GM21717 (cell line): ENCODE measurements around the gene PLXNA2.

Experiments used
- ATAC-seq: cut with Tn5 transposase; IDR thresholded peaks from one replicate; pipeline ENCODE4 v1.9.1; 2021; ENCODE audit warnings: mild to moderate bottlenecking, moderate library complexity; ENCODE audit not compliant: unreplicated experiment

Gene PLXNA2

DNA sequence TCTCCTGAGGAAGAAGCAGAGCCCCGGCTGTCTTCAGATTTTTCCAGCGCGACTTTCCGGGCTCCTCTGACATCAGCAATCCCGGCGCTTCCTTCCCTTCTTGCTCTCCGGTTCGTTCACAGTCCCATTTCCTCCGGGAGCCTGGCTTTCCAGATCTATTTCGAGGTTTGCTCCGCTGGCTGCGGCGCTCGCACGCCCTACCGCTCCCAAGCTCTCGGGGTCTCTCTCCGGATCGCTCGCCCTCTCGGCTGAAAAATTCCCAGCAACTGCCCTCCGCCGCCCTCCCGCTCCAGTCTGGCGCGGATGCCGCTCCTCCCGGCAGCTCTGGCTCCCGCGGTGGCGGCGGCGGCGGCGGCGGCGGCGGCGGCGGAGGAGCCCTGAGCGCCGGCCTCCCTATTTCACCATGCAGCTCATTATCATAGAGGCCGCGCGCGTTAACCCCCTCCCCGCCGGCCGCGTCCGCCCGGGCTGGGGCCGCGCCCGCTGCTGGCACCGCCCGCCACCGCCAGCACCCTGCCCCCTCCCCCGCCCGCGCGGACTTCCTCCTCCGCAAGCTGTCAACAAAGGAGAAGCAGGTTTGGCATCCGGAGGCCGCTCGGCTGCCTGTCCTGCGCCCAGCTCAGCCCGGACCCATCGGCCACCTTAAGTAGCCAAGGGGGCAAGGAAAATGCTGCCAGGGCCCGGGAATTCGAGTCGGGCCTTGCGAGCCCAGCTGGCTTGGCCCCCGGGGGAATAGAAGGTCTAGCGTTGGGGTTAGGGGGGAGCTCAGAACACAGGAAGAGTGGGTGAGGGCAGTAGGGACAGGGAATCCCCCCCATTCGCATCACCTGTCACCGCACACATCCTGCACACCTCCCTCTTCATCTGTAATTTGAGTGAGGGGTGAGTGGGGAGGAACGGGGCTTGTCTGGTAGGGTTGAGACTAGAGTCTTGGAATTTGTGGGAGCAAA is at the start of gene PLXNA2:
TSS of gene PLXNA2 (minus strand) at position 418 of the 950 bp plus-strand sequence. CDS start 26,462 bp downstream, outside the sequence.
- no peak for ATAC-seq

- no peak for ATAC-seq
Measured at GRCh38 chr1:208292908-208293307, 48.7 kb upstream of the PLXNA2 start.

GRCh38 chr1:208291923-208292711 is 47.9 kb upstream of the PLXNA2 start:
- ATAC-seq: no peak

DNA sequence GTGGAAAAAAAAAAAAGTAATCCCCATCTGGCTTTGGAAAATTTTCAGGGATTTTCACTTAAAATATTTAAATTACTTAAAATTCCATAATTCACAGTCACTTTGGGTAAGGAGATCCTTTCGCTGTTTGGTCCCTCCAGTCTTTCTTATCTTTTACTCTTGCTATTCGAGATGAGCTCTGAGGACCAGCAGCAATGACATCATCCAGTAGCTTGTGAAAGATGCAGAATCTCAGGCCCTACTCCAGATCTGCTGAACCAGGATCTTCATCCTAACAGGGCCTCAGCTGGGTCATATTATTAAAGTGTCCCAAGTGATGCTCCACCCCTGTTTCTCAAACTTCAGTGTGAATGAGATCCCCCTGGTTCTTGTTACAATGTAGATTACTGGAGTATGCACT is 46.9 kb upstream of the PLXNA2 start:
- no peak for ATAC-seq

GRCh38 chr1:208289716-208290115 is 45.5 kb upstream of the PLXNA2 start:
- ATAC-seq: no peak

DNA sequence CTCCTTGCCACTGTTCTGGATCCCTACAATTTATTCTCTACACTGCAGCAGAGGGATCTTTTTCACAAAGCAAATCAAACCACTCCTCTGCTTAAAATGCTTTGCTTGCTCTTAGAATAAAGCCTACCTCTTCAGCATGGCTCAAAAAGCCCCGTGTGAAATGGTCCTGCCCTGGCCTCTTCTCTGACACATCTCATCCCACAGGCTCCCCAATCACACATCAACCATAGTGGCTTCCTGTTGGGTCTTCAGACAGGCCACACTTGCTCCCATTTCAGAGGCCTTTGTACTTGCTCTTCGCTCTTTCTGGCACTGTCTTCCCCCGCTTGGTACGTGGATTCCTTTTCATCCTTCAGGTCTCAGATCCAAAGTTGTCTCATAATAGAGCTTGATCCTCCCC is 44.3 kb upstream of the PLXNA2 start:
- no peak for ATAC-seq

DNA sequence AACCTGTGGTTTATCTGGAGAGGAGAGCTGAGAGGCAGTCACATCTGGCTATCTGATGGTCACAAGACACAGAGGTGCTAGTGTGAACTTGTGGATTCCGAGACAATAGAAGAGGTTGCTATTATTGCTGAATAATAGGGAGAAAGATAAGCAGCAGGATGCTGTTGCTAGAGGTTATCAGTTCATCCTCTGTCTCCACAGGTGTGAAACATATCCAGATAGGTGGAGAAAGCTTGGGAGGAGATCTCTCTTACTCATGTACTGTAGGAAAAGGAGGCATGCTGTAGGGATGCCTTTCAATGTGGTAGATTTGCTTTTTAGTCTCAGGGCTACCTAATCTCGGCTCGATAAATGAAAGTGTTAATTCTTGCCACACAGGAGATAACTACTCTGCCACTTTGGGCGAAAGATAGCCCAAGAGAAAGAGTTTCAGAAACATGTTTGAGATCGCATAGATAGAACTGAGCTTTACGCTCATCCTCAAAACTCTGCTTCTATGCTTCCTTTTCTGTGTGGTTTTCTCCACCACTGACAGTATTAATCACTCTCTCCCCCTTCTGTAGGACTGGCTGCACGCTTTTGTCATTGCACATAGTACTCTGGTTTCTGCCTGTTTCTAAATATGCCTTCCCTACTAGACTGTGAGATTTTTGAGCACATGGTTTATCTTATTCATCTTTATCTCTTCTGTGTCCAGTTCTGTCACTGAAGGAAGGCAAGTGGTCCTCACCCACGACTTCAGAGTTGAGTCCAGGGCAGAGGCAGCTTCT is 36.7 kb upstream of the PLXNA2 start:
- ATAC-seq: no peak

DNA sequence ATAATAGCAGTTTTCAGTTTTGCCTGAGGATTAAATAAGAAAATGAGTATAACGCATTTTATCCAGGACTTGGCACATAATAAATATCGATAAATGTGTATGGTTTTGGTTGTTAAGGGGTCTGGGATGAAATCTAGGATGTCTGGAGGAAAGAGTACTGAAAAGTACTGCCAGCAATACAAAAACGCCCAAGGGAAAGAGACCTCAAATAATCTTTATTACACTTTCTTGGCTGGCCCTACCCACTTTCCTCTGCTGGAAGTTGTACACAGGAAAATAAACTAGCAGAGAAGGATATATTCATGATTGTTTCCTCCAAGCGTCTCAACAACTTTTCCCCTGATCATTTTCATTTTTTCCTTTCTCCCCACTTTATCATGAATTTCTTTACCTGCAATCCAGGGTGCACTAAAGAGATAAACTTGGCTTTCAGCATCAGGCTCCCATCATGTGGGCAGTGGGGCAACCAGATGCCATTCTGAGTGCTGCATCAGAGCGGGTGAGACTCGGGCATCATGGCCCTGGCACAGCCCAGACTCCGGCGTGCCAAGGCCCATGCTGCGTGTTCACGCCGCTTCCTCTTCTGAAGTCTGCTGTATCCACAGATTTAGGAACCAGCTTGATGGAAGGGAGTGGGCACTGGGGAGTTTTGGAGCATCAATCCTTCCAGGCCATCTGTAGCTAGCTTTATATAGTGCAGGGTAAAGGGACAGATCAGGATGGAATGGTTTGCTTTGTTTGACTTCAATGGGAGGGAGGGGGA is 35.8 kb upstream of the PLXNA2 start:
- no peak for ATAC-seq

- no peak for ATAC-seq
Measured at GRCh38 chr1:208278638-208279037, 34.5 kb upstream of the PLXNA2 start.

GRCh38 chr1:208276757-208277435 is 32.7 kb upstream of the PLXNA2 start:
- ATAC-seq: no peak

GRCh38 chr1:208275083-208275482 is 30.9 kb upstream of the PLXNA2 start:
- ATAC-seq: no peak

- no peak for ATAC-seq
Measured at GRCh38 chr1:208273386-208274017, 29.3 kb upstream of the PLXNA2 start.

- ATAC-seq: no peak
Measured at GRCh38 chr1:208272713-208273112, 28.5 kb upstream of the PLXNA2 start.

- no peak for ATAC-seq
Measured at GRCh38 chr1:208272311-208272710, 28.1 kb upstream of the PLXNA2 start.

- ATAC-seq: no peak
Measured at GRCh38 chr1:208271236-208271635, 27.1 kb upstream of the PLXNA2 start.

GRCh38 chr1:208270651-208271141 is 26.5 kb upstream of the PLXNA2 start:
- ATAC-seq: no peak

GRCh38 chr1:208269338-208269666 is 25.1 kb upstream of the PLXNA2 start:
- no peak for ATAC-seq

- no peak for ATAC-seq
Measured at GRCh38 chr1:208268541-208269337, 24.6 kb upstream of the PLXNA2 start.
